Neural cell (in vitro differentiated cells): ENCODE data around the gene TMEM238L. TPM values are rescaled to one million over a fixed set of nuclear protein-coding genes. Genes with fewer than 3 reads are reported as not detected.

Source experiments
- H2AFZ ChIP-seq: fragments of 200-600, 300-800 bp; sonication (generic), shearing (Covaris generic); 2 replicates; pipeline ENCODE4 v1.6.0; 2014; ENCODE audit warnings: low read depth, mild to moderate bottlenecking, antibody characterized with exemption, low read length, moderate library complexity
- H3F3A ChIP-seq: fragments of 200-600 bp; shearing (Covaris generic); 2 replicates; pipeline ENCODE4 v1.6.1; 2016; ENCODE audit warnings: mild to moderate bottlenecking, moderate library complexity, mixed read lengths, antibody characterized with exemption, low read length; ENCODE audit not compliant: insufficient read depth, poor library complexity, severe bottlenecking
- H3K27ac ChIP-seq: fragments of 200-600, 300-800 bp; sonication (generic), shearing (Covaris generic); 2 replicates; pipeline ENCODE4 v1.5.1; 2014; ENCODE audit warnings: mild to moderate bottlenecking, low read length, moderate library complexity
- H3K27me3 ChIP-seq: fragments of 300-800, 200-600 bp; sonication (generic), shearing (Covaris generic); 2 replicates; pipeline ENCODE4 v1.6.0; 2014; ENCODE audit warnings: mild to moderate bottlenecking, low read depth, low read length, moderate library complexity; ENCODE audit not compliant: insufficient read depth
- H3K36me3 ChIP-seq: fragments of 300-800, 200-600 bp; sonication (generic), shearing (Covaris generic); 2 replicates; pipeline ENCODE4 v1.5.1; 2014; ENCODE audit warnings: mild to moderate bottlenecking, antibody characterized with exemption, low read length, moderate library complexity; ENCODE audit not compliant: insufficient read depth
- H3K4me2 ChIP-seq: fragments of 300-800, 200-600 bp; sonication (generic), shearing (Covaris generic); 2 replicates; pipeline ENCODE4 v1.6.0; 2014; ENCODE audit warnings: mild to moderate bottlenecking, low read length
- H3K4me3 ChIP-seq: fragments of 300-800, 200-600 bp; sonication (generic), shearing (Covaris generic); 2 replicates; pipeline ENCODE4 v1.5.1; 2014; ENCODE audit warnings: mild to moderate bottlenecking, low read length, moderate library complexity
- H3K79me2 ChIP-seq: fragments of 200-600 bp; shearing (Covaris generic); replicated peaks from 2 replicates; pipeline ENCODE4 v1.6.0; 2014; ENCODE audit warnings: mild to moderate bottlenecking, low read length, moderate library complexity; ENCODE audit not compliant: insufficient read depth
- H3K9ac ChIP-seq: fragments of 300-800, 200-600 bp; sonication (generic), shearing (Covaris generic); 2 replicates; pipeline ENCODE4 v1.6.1; 2016; ENCODE audit warnings: mild to moderate bottlenecking, low read length, mixed read lengths
- H3K9me2 ChIP-seq: fragments of 200-600 bp; shearing (Covaris generic); 2 replicates; pipeline ENCODE4 v1.6.1; 2016; ENCODE audit warnings: mild to moderate bottlenecking, low read length, mixed read lengths; ENCODE audit not compliant: insufficient read depth
- H3K9me3 ChIP-seq: fragments of 200-600, 300-800 bp; sonication (generic), shearing (Covaris generic); 2 replicates; pipeline ENCODE4 v1.6.1; 2016; ENCODE audit warnings: mild to moderate bottlenecking, mixed run types, low read length, moderate library complexity, mixed read lengths
- H4K20me1 ChIP-seq: fragments of 200-600 bp; shearing (Covaris generic); 2 replicates; pipeline ENCODE4 v1.6.1; 2016; ENCODE audit warnings: mild to moderate bottlenecking, mixed run types; ENCODE audit not compliant: insufficient read depth
- EP300 ChIP-seq: fragments of 450-650 bp; conservative IDR thresholded peaks from 2 replicates; pipeline ENCODE4 v1.6.1; 2014; ENCODE audit warnings: antibody characterized with exemption, mild to moderate bottlenecking, moderate library complexity; ENCODE audit not compliant: poor library complexity, severe bottlenecking
- EZH2 ChIP-seq: fragments of 200-600, 300-800 bp; shearing (Covaris generic), sonication (generic); IDR thresholded peaks from 2 replicates; pipeline ENCODE4 v1.6.1; 2014; ENCODE audit warnings: antibody characterized with exemption, low read length, borderline replicate concordance, mild to moderate bottlenecking; ENCODE audit not compliant: insufficient read depth, poor library complexity, severe bottlenecking
- MXI1 ChIP-seq: fragments of 450-650 bp; conservative IDR thresholded peaks from 2 replicates; pipeline ENCODE4 v1.6.1; 2014; ENCODE audit warnings: antibody characterized with exemption, mild to moderate bottlenecking; ENCODE audit not compliant: poor library complexity, severe bottlenecking
- POLR2AphosphoS5 ChIP-seq: IDR thresholded peaks from 2 replicates; pipeline ENCODE4 v1.6.1; 2012
- RAD21 ChIP-seq: fragments of 450-650 bp; conservative IDR thresholded peaks from 2 replicates; pipeline ENCODE4 v1.6.1; 2014; ENCODE audit warnings: antibody characterized with exemption, mild to moderate bottlenecking, moderate library complexity
- SMC3 ChIP-seq: fragments of 450-650 bp; conservative IDR thresholded peaks from 2 replicates; pipeline ENCODE4 v1.6.1; 2014; ENCODE audit warnings: antibody characterized with exemption, mild to moderate bottlenecking, moderate library complexity; ENCODE audit not compliant: poor library complexity
- TAF1 ChIP-seq: IDR thresholded peaks from 2 replicates; pipeline ENCODE4 v1.6.1; 2012; ENCODE audit warnings: low read depth
- polyA plus RNA-seq: library from polyadenylated mRNA; depleted of rRNA; stranded (reverse); fragments of >200 nt; gene quantifications from 2 replicates; pipeline ENCODE4 v1.2.3, GENCODE V29; 2014
- TF ChIP-seq, protein P1 (sequence below): fragments of 450-650 bp; IDR thresholded peaks from 2 replicates; pipeline ENCODE4 v1.5.1; 2014; ENCODE audit warnings: antibody characterized with exemption, mild to moderate bottlenecking, moderate library complexity; ENCODE audit not compliant: poor library complexity, severe bottlenecking
- TF ChIP-seq, protein P2 (sequence below): IDR thresholded peaks from 2 replicates; pipeline ENCODE4 v1.6.1; 2012; ENCODE audit warnings: borderline replicate concordance

TMEM238L gene
- polyA plus RNA-seq, 1 donor from 2014 or later: not detected

DNA sequence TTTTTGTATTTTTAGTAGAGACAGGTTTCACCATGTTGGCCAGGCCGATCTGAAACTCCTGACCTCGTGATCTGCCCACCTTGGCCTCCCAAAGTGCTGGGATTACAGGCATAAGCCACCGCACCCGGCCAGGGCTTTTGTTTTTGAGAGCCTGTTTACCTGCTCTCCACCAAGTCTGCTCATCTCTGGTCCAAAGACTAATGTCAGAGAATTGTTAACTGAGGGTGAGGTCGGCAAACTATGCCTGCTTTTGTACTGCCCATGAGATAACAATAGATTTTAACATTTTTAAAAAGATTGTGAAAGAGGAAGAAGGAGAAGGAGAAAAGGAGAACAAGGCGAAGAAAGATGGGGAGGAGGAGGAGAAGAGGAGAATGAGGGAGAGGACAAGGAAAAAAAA is 26.0 kb downstream of the TMEM238L start:
- Histone ChIP-seq H3K36me3 (no peaks in the 10 kb centered on the region), H4K20me1 (no peaks in the 10 kb centered on the region), H3K9ac (no peak overlapping the region), H3K79me2 (no peaks in the 10 kb centered on the region), H3K4me2 (no peak overlapping the region), H3K9me2 (no peaks in the 10 kb centered on the region), H3K4me3 (no peak overlapping the region), H3K9me3 (no peaks in the 10 kb centered on the region), H3F3A (no peaks in the 10 kb centered on the region), H3K27me3 (no peaks in the 10 kb centered on the region), H3K27ac (no peak overlapping the region), H2AFZ (no peak overlapping the region)
- TF ChIP-seq, protein P1, sequence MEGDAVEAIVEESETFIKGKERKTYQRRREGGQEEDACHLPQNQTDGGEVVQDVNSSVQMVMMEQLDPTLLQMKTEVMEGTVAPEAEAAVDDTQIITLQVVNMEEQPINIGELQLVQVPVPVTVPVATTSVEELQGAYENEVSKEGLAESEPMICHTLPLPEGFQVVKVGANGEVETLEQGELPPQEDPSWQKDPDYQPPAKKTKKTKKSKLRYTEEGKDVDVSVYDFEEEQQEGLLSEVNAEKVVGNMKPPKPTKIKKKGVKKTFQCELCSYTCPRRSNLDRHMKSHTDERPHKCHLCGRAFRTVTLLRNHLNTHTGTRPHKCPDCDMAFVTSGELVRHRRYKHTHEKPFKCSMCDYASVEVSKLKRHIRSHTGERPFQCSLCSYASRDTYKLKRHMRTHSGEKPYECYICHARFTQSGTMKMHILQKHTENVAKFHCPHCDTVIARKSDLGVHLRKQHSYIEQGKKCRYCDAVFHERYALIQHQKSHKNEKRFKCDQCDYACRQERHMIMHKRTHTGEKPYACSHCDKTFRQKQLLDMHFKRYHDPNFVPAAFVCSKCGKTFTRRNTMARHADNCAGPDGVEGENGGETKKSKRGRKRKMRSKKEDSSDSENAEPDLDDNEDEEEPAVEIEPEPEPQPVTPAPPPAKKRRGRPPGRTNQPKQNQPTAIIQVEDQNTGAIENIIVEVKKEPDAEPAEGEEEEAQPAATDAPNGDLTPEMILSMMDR: no peak
- no peak for TF ChIP-seq POLR2AphosphoS5
- no peak for TF ChIP-seq EZH2
- no peak for TF ChIP-seq MXI1
- TF ChIP-seq, protein P2, sequence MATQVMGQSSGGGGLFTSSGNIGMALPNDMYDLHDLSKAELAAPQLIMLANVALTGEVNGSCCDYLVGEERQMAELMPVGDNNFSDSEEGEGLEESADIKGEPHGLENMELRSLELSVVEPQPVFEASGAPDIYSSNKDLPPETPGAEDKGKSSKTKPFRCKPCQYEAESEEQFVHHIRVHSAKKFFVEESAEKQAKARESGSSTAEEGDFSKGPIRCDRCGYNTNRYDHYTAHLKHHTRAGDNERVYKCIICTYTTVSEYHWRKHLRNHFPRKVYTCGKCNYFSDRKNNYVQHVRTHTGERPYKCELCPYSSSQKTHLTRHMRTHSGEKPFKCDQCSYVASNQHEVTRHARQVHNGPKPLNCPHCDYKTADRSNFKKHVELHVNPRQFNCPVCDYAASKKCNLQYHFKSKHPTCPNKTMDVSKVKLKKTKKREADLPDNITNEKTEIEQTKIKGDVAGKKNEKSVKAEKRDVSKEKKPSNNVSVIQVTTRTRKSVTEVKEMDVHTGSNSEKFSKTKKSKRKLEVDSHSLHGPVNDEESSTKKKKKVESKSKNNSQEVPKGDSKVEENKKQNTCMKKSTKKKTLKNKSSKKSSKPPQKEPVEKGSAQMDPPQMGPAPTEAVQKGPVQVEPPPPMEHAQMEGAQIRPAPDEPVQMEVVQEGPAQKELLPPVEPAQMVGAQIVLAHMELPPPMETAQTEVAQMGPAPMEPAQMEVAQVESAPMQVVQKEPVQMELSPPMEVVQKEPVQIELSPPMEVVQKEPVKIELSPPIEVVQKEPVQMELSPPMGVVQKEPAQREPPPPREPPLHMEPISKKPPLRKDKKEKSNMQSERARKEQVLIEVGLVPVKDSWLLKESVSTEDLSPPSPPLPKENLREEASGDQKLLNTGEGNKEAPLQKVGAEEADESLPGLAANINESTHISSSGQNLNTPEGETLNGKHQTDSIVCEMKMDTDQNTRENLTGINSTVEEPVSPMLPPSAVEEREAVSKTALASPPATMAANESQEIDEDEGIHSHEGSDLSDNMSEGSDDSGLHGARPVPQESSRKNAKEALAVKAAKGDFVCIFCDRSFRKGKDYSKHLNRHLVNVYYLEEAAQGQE: no peak
- TF ChIP-seq EP300: no peak
- no peak for TF ChIP-seq RAD21
- no peak for TF ChIP-seq TAF1
- no peak for TF ChIP-seq SMC3

DNA sequence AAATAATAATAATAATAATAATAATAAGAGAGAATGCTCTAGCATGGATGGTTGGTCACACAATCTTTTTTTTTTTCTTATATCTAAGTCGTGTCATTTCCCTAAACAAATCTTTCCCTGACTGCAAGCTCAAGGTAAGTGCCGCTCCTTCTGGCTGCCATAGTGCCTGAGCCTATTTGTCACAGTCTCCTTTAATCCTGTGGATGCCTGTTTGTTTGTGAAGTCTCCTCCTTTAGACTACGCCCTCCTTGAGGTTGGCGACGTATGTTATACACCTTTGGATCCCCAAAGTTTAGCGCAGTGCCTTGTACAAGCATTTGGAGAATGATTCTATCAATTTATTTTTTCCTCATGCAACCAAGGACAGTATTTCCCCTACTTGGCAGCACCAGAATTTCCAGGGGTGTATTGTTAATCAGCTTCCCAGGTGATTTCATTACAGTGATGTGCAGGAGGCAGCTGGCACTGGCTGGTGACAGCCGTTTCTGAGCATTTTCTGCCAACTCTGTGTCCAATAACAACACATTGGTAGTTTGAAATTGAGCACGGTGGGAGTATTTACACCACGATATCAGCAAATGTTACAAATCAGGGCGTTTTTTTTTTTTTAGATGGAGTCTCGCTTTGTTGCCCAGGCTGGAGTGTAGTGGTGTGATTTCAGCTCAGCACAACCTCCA is 26.6 kb downstream of the TMEM238L start:
- Histone ChIP-seq H3K27me3 (no peaks in the 10 kb centered on the region), H4K20me1 (no peaks in the 10 kb centered on the region), H2AFZ (no peak overlapping the region), H3F3A (peaks cover 1% of the 10 kb centered on the region), H3K27ac (no peak overlapping the region), H3K4me3 (no peak overlapping the region), H3K9ac (no peak overlapping the region), H3K4me2 (no peak overlapping the region), H3K79me2 (no peaks in the 10 kb centered on the region), H3K9me3 (no peaks in the 10 kb centered on the region), H3K36me3 (no peaks in the 10 kb centered on the region), H3K9me2 (no peaks in the 10 kb centered on the region)
- TF ChIP-seq MXI1 (no peak), POLR2AphosphoS5 (no peak), EZH2 (no peak), TAF1 (no peak), EP300 (no peak), SMC3 (no peak), RAD21 (no peak)
- TF ChIP-seq, protein P2: no peak
- TF ChIP-seq, protein P1: no peak
